ENCODE data around the gene FBXW11. TPM values are rescaled to one million over a fixed set of nuclear protein-coding genes. Genes with fewer than 3 reads are reported as not detected.

FBXW11 gene
- polyA plus RNA-seq, 1 experiment, result 77.1 TPM

GRCh38 chr5:172010278-172010677 is 3.8 kb upstream of the FBXW11 start:
- no peak for DNase-seq (ENCODE audit: low read depth, low spot score)
- Histone ChIP-seq H3K4me3 (ENCODE audit: low read depth, low read length) (no peak overlapping the region), H3K27me3 (ENCODE audit: control insufficient read depth, insufficient read depth, low read length) (no peaks in the 10 kb centered on the region), H3K27ac (ENCODE audit: low read depth, low read length) (no peak overlapping the region), H3K9me3 (ENCODE audit: control insufficient read depth, insufficient read depth, low read length) (peaks cover 3% of the 10 kb centered on the region; the same call in 1 of the 2 replicates)
- CTCF ChIA-PET, result interaction anchor here (0.5 to 7.3 kb wide), 4 partner anchors 99 to 470 kb away, joined by 4 to 59 read pairs (median 4); partner anchors contain the start of gene STK10
- POLR2A ChIA-PET, result interaction anchor here (0.5 kb wide), 1 partner anchor 623 kb away, joined by 3 read pairs; no protein-coding TSS in a partner anchor
- TF ChIP-seq CTCF (IDR thresholded peaks at IDR 0.05; ENCODE audit: low read depth, low read length), result peak; percentile 34; the same call in 1 of the 2 replicates

GRCh38 chr5:172009536-172010270 is 3.3 kb upstream of the FBXW11 start:
- no peak for TF ChIP-seq CTCF (IDR thresholded peaks at IDR 0.05; ENCODE audit: low read depth, low read length)
- DNase-seq (ENCODE audit: low read depth, low spot score), result no peak

GRCh38 chr5:172008689-172009141 is 2.3 kb upstream of the FBXW11 start:
- ChIA-PET POLR2A (interaction anchor here (0.7 kb wide), 1 partner anchor 35 kb away, joined by 4 read pairs; no protein-coding TSS in a partner anchor), CTCF (interaction anchor here (1.7 to 7.3 kb wide), 3 partner anchors 98 to 590 kb away, joined by 5 to 59 read pairs (median 15); partner anchors contain the start of genes FGF18 and STK10)
- Histone ChIP-seq H3K9me3 (ENCODE audit: control insufficient read depth, insufficient read depth, low read length) (peaks cover 3% of the 10 kb centered on the region; the same call in 1 of the 2 replicates), H3K4me3 (ENCODE audit: low read depth, low read length) (no peak overlapping the region), H3K27ac (ENCODE audit: low read depth, low read length) (no peak overlapping the region), H3K27me3 (ENCODE audit: control insufficient read depth, insufficient read depth, low read length) (no peaks in the 10 kb centered on the region)
- TF ChIP-seq CTCF (IDR thresholded peaks at IDR 0.05; ENCODE audit: low read depth, low read length), result no peak
- DNase-seq (ENCODE audit: low read depth, low spot score), result no peak

More at GRCh38 chr5:172009536-172010270, 3.3 kb upstream of the FBXW11 start:
- ChIA-PET CTCF (interaction anchor here (0.6 to 7.3 kb wide), 5 partner anchors 99 to 469 kb away, joined by 3 to 59 read pairs (median 4); partner anchors contain the start of gene STK10), POLR2A (interaction anchor here (0.5 kb wide), 1 partner anchor 622 kb away, joined by 3 read pairs; no protein-coding TSS in a partner anchor)
- peaks cover 3% of the 10 kb centered on the region; the same call in 1 of the 2 replicates for H3K9me3 ChIP-seq (ENCODE audit: control insufficient read depth, insufficient read depth, low read length)
- no peak overlapping the region for H3K4me3 ChIP-seq (ENCODE audit: low read depth, low read length)
- no peak overlapping the region for H3K27ac ChIP-seq (ENCODE audit: low read depth, low read length)
- H3K27me3 ChIP-seq (ENCODE audit: control insufficient read depth, insufficient read depth, low read length), result no peaks in the 10 kb centered on the region

GRCh38 chr5:172008111-172008455 is 1.6 kb upstream of the FBXW11 start:
- Histone ChIP-seq H3K9me3 (ENCODE audit: control insufficient read depth, insufficient read depth, low read length) (peaks cover 3% of the 10 kb centered on the region; the same call in 1 of the 2 replicates), H3K27me3 (ENCODE audit: control insufficient read depth, insufficient read depth, low read length) (no peaks in the 10 kb centered on the region), H3K27ac (ENCODE audit: low read depth, low read length) (no peak overlapping the region), H3K4me3 (ENCODE audit: low read depth, low read length) (no peak overlapping the region; the same call in 1 of the 2 replicates)
- TF ChIP-seq CTCF (IDR thresholded peaks at IDR 0.05; ENCODE audit: low read depth, low read length), result no peak
- ChIA-PET CTCF (interaction anchor here (0.6 to 7.3 kb wide), 6 partner anchors 11 to 589 kb away, joined by 3 to 59 read pairs (median 6); partner anchors contain the start of genes FGF18 and STK10), POLR2A (interaction anchor here (0.7 kb wide), 1 partner anchor 34 kb away, joined by 4 read pairs; no protein-coding TSS in a partner anchor)
- DNase-seq (ENCODE audit: low read depth, low spot score), result no peak

Data from AG04450 (cell line).